Astrocyte (in vitro differentiated cells and primary cell): ENCODE measurements around the gene SAMD4A.

ENCODE experiments used
- CTCF ChIP-seq: IDR thresholded peaks from 2 replicates; pipeline ENCODE4 v1.5.1; 2011; ENCODE audit warnings: low read depth, mild to moderate bottlenecking, inconsistent platforms, low read length, moderate library complexity; ENCODE audit not compliant: insufficient read depth
- EZH2 ChIP-seq: IDR thresholded peaks from 2 replicates; pipeline ENCODE4 v1.6.1; 2012; ENCODE audit warnings: mild to moderate bottlenecking, low read length, inconsistent platforms; ENCODE audit not compliant: insufficient read depth

- TF ChIP-seq CTCF: no peak
- no peak for TF ChIP-seq EZH2
Measured at GRCh38 chr14:54674046-54674741, 107.3 kb downstream of the SAMD4A start.
